Measurements from ENCODE around the gene ICAM1.

DNA sequence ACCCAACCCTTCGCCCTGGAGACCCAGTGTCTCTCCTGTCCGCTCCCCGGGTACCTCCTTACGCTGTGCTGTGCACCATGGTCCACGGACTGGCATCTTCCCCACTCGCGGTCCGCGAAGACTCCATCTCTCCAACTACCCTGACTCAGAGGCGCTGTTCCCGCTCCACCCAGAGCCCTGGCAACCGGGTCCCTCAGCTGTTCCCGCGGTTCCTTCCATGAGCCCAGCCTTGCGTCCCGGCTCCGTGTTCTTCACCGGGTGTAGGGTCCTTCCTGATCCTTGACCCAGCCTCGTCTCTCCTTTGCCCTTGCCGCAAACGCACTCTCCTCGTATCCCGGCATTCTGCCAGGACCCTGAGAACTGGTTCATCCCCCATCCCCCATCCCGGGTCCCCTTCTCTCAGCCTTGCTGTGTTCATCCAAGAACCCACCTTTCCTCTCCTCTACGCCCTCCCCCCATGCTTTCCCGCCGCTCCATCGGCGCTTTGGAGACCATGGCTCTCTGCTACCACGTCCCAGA is 19.5 kb downstream of the ICAM1 start:
- TF ChIP-seq, protein P1, sequence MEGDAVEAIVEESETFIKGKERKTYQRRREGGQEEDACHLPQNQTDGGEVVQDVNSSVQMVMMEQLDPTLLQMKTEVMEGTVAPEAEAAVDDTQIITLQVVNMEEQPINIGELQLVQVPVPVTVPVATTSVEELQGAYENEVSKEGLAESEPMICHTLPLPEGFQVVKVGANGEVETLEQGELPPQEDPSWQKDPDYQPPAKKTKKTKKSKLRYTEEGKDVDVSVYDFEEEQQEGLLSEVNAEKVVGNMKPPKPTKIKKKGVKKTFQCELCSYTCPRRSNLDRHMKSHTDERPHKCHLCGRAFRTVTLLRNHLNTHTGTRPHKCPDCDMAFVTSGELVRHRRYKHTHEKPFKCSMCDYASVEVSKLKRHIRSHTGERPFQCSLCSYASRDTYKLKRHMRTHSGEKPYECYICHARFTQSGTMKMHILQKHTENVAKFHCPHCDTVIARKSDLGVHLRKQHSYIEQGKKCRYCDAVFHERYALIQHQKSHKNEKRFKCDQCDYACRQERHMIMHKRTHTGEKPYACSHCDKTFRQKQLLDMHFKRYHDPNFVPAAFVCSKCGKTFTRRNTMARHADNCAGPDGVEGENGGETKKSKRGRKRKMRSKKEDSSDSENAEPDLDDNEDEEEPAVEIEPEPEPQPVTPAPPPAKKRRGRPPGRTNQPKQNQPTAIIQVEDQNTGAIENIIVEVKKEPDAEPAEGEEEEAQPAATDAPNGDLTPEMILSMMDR (IDR thresholded peaks at IDR 0.05) = no peak
- TF ChIP-seq POLR2A (IDR thresholded peaks at IDR 0.05) = no peak

Measured in right lobe of liver (tissue), 4 donors.